HEK293 (cell line): Measurements from ENCODE around the gene TMEM198.

Source experiments
- EGR2 ChIP-seq: fragments of 450-650 bp; formaldehyde crosslinking; IDR thresholded peaks from 2 replicates; pipeline ENCODE4 v1.5.1; 2016; ENCODE audit warnings: low read depth, missing biosample characterization, missing genetic modification characterization
- GLIS2 ChIP-seq: fragments of 450-650 bp; formaldehyde crosslinking; IDR thresholded peaks from 2 replicates; pipeline ENCODE4 v1.5.1; 2016; ENCODE audit warnings: missing biosample characterization, missing genetic modification characterization
- PRDM1 ChIP-seq: fragments of 450-650 bp; formaldehyde crosslinking; IDR thresholded peaks from 2 replicates; pipeline ENCODE4; 2016; ENCODE audit warnings: missing biosample characterization, missing genetic modification characterization
- ZBTB17 ChIP-seq: fragments of 450-650 bp; formaldehyde crosslinking; IDR thresholded peaks from 2 replicates; pipeline ENCODE4 v1.5.1; 2016; ENCODE audit warnings: missing biosample characterization, missing genetic modification characterization
- ZBTB8A ChIP-seq: fragments of 450-650 bp; formaldehyde crosslinking; IDR thresholded peaks from 2 replicates; pipeline ENCODE4 v1.5.1; 2016; ENCODE audit warnings: missing biosample characterization, missing genetic modification characterization
- ZFP3 ChIP-seq: fragments of 450-650 bp; formaldehyde crosslinking; IDR thresholded peaks from 2 replicates; pipeline ENCODE4 v1.5.1; 2016; ENCODE audit warnings: low read depth, missing biosample characterization, missing genetic modification characterization
- ZIC2 ChIP-seq: fragments of 450-650 bp; formaldehyde crosslinking; IDR thresholded peaks from 2 replicates; pipeline ENCODE4 v1.5.1; 2016; ENCODE audit warnings: missing biosample characterization, missing genetic modification characterization
- ZNF140 ChIP-seq: fragments of 450-650 bp; formaldehyde crosslinking; IDR thresholded peaks from 2 replicates; pipeline ENCODE4 v1.5.1; 2016; ENCODE audit warnings: missing biosample characterization, missing genetic modification characterization
- ZNF175 ChIP-seq: fragments of 450-650 bp; formaldehyde crosslinking; IDR thresholded peaks from 2 replicates; pipeline ENCODE4 v1.5.1; 2016; ENCODE audit warnings: missing biosample characterization, missing genetic modification characterization
- ZNF19 ChIP-seq: fragments of 450-650 bp; formaldehyde crosslinking; IDR thresholded peaks from 2 replicates; pipeline ENCODE4; 2016; ENCODE audit warnings: missing biosample characterization, missing genetic modification characterization, low read depth
- ZNF341 ChIP-seq: fragments of 450-650 bp; formaldehyde crosslinking; IDR thresholded peaks from 2 replicates; pipeline ENCODE4; 2016; ENCODE audit warnings: low read depth, missing biosample characterization, missing genetic modification characterization
- ZNF354C ChIP-seq: fragments of 450-650 bp; formaldehyde crosslinking; IDR thresholded peaks from 2 replicates; pipeline ENCODE4 v1.5.1; 2016; ENCODE audit warnings: missing biosample characterization, missing genetic modification characterization, low read depth, borderline replicate concordance
- ZNF366 ChIP-seq: fragments of 450-650 bp; formaldehyde crosslinking; conservative IDR thresholded peaks from 2 replicates; pipeline ENCODE4 v1.5.1; 2016; ENCODE audit warnings: missing biosample characterization, missing genetic modification characterization
- ZNF501 ChIP-seq: fragments of 450-650 bp; formaldehyde crosslinking; IDR thresholded peaks from 2 replicates; pipeline ENCODE4 v1.5.1; 2016; ENCODE audit warnings: missing biosample characterization, missing genetic modification characterization
- ZXDB ChIP-seq: fragments of 450-650 bp; formaldehyde crosslinking; IDR thresholded peaks from 2 replicates; pipeline ENCODE4 v1.5.1; 2016; ENCODE audit warnings: missing biosample characterization, missing genetic modification characterization
- TF ChIP-seq, protein P1 (sequence below): fragments of 450-650 bp; formaldehyde crosslinking; IDR thresholded peaks from 2 replicates; pipeline ENCODE4 v1.5.1; 2016; ENCODE audit warnings: missing biosample characterization, missing genetic modification characterization
- TF ChIP-seq, protein P2 (sequence below): fragments of 450-650 bp; formaldehyde crosslinking; IDR thresholded peaks from 2 replicates; pipeline ENCODE4 v1.5.1; 2016; ENCODE audit warnings: missing biosample characterization, missing genetic modification characterization
- TF ChIP-seq, protein P3 (sequence below): fragments of 450-650 bp; formaldehyde crosslinking; IDR thresholded peaks from 2 replicates; pipeline ENCODE4 v1.5.1; 2016; ENCODE audit warnings: missing biosample characterization, missing genetic modification characterization
- TF ChIP-seq, protein P4 (sequence below): fragments of 450-650 bp; formaldehyde crosslinking; IDR thresholded peaks from 2 replicates; pipeline ENCODE4 v1.5.1; 2016; ENCODE audit warnings: missing biosample characterization, missing genetic modification characterization
- TF ChIP-seq, protein P5 (sequence below): fragments of 450-650 bp; formaldehyde crosslinking; IDR thresholded peaks from 2 replicates; pipeline ENCODE4 v1.5.1; 2016; ENCODE audit warnings: missing biosample characterization, missing genetic modification characterization
- TF ChIP-seq, protein P6 (sequence below): fragments of 450-650 bp; formaldehyde crosslinking; IDR thresholded peaks from 2 replicates; pipeline ENCODE4 v1.5.1; 2016; ENCODE audit warnings: missing biosample characterization, missing genetic modification characterization

The TMEM198 gene

DNA sequence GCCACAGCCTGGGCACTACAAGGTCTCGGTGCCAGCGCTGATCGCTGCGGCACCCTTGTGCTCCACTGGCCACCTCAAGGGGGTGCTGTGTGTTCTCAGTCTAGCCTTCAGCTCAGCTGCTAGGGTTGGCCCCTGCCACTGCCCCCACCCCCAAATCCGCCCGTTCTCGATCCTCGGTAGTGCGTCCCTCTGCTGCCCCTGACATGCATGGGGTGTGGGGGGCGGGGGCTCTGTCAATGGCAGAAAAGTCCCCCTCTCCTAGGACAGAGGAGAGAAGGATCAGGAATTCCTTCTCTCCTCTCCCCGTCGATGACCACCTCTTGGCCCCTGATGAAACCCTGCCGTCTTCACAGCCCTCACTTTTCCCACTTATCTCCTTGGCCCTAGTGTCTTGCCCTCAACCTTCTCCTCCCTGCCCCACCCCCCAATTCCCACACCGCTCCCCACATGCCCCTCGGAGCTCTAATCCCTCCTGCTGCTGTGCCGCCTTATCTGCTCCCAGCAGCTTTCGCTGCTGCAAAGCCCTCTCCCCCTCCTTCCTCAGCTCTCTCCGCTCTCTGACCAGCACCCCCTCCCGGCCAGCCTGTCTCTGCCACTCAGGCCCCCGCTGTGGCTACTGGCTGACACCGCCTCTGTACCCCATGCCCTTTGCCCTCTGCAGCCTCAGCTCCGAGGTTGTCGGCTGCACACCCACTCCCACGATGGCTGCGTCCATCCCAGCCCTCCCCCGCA, 33.9 kb upstream of the TMEM198 start (continued):
- TF ChIP-seq, protein P1, sequence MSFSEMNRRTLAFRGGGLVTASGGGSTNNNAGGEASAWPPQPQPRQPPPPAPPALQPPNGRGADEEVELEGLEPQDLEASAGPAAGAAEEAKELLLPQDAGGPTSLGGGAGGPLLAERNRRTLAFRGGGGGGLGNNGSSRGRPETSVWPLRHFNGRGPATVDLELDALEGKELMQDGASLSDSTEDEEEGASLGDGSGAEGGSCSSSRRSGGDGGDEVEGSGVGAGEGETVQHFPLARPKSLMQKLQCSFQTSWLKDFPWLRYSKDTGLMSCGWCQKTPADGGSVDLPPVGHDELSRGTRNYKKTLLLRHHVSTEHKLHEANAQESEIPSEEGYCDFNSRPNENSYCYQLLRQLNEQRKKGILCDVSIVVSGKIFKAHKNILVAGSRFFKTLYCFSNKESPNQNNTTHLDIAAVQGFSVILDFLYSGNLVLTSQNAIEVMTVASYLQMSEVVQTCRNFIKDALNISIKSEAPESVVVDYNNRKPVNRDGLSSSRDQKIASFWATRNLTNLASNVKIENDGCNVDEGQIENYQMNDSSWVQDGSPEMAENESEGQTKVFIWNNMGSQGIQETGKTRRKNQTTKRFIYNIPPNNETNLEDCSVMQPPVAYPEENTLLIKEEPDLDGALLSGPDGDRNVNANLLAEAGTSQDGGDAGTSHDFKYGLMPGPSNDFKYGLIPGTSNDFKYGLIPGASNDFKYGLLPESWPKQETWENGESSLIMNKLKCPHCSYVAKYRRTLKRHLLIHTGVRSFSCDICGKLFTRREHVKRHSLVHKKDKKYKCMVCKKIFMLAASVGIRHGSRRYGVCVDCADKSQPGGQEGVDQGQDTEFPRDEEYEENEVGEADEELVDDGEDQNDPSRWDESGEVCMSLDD: peak; percentile 78
- TF ChIP-seq, protein P2, sequence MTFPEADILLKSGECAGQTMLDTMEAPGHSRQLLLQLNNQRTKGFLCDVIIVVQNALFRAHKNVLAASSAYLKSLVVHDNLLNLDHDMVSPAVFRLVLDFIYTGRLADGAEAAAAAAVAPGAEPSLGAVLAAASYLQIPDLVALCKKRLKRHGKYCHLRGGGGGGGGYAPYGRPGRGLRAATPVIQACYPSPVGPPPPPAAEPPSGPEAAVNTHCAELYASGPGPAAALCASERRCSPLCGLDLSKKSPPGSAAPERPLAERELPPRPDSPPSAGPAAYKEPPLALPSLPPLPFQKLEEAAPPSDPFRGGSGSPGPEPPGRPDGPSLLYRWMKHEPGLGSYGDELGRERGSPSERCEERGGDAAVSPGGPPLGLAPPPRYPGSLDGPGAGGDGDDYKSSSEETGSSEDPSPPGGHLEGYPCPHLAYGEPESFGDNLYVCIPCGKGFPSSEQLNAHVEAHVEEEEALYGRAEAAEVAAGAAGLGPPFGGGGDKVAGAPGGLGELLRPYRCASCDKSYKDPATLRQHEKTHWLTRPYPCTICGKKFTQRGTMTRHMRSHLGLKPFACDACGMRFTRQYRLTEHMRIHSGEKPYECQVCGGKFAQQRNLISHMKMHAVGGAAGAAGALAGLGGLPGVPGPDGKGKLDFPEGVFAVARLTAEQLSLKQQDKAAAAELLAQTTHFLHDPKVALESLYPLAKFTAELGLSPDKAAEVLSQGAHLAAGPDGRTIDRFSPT: peak; percentile 67; the same call in 1 of the 2 replicates
- TF ChIP-seq, protein P3, sequence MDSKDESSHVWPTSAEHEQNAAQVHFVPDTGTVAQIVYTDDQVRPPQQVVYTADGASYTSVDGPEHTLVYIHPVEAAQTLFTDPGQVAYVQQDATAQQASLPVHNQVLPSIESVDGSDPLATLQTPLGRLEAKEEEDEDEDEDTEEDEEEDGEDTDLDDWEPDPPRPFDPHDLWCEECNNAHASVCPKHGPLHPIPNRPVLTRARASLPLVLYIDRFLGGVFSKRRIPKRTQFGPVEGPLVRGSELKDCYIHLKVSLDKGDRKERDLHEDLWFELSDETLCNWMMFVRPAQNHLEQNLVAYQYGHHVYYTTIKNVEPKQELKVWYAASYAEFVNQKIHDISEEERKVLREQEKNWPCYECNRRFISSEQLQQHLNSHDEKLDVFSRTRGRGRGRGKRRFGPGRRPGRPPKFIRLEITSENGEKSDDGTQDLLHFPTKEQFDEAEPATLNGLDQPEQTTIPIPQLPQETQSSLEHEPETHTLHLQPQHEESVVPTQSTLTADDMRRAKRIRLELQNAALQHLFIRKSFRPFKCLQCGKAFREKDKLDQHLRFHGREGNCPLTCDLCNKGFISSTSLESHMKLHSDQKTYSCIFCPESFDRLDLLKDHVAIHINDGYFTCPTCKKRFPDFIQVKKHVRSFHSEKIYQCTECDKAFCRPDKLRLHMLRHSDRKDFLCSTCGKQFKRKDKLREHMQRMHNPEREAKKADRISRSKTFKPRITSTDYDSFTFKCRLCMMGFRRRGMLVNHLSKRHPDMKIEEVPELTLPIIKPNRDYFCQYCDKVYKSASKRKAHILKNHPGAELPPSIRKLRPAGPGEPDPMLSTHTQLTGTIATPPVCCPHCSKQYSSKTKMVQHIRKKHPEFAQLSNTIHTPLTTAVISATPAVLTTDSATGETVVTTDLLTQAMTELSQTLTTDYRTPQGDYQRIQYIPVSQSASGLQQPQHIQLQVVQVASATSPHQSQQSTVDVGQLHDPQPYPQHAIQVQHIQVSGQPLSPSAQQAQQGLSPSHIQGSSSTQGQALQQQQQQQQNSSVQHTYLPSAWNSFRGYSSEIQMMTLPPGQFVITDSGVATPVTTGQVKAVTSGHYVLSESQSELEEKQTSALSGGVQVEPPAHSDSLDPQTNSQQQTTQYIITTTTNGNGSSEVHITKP (tag by site-specific recombination): 0 out of 2 replicates have a peak, but pooled peaks have one; percentile 10
- TF ChIP-seq ZNF140: no peak
- peak; percentile 93 for TF ChIP-seq ZNF366 (tag by site-specific recombination)
- TF ChIP-seq ZNF175: no peak
- TF ChIP-seq ZIC2 (tag by site-specific recombination): peak; percentile 93
- TF ChIP-seq GLIS2 (tag by site-specific recombination): peak; percentile 72
- TF ChIP-seq ZFP3 (tag by site-specific recombination): 0 out of 2 replicates have a peak, but pooled peaks have one; percentile 20
- peak; percentile 94 for TF ChIP-seq PRDM1 (tag by site-specific recombination)
- no peak for TF ChIP-seq ZNF354C (tag by site-specific recombination)
- peak; percentile 59 for TF ChIP-seq ZXDB (tag by site-specific recombination)
- TF ChIP-seq, protein P4, sequence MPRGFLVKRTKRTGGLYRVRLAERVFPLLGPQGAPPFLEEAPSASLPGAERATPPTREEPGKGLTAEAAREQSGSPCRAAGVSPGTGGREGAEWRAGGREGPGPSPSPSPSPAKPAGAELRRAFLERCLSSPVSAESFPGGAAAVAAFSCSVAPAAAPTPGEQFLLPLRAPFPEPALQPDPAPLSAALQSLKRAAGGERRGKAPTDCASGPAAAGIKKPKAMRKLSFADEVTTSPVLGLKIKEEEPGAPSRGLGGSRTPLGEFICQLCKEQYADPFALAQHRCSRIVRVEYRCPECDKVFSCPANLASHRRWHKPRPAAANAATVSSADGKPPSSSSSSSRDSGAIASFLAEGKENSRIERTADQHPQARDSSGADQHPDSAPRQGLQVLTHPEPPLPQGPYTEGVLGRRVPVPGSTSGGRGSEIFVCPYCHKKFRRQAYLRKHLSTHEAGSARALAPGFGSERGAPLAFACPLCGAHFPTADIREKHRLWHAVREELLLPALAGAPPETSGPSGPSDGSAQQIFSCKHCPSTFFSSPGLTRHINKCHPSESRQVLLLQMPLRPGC (tag by site-specific recombination): no peak
- no peak for TF ChIP-seq ZNF19
- peak; percentile 83 for TF ChIP-seq ZBTB17 (tag by site-specific recombination)
- TF ChIP-seq, protein P5, sequence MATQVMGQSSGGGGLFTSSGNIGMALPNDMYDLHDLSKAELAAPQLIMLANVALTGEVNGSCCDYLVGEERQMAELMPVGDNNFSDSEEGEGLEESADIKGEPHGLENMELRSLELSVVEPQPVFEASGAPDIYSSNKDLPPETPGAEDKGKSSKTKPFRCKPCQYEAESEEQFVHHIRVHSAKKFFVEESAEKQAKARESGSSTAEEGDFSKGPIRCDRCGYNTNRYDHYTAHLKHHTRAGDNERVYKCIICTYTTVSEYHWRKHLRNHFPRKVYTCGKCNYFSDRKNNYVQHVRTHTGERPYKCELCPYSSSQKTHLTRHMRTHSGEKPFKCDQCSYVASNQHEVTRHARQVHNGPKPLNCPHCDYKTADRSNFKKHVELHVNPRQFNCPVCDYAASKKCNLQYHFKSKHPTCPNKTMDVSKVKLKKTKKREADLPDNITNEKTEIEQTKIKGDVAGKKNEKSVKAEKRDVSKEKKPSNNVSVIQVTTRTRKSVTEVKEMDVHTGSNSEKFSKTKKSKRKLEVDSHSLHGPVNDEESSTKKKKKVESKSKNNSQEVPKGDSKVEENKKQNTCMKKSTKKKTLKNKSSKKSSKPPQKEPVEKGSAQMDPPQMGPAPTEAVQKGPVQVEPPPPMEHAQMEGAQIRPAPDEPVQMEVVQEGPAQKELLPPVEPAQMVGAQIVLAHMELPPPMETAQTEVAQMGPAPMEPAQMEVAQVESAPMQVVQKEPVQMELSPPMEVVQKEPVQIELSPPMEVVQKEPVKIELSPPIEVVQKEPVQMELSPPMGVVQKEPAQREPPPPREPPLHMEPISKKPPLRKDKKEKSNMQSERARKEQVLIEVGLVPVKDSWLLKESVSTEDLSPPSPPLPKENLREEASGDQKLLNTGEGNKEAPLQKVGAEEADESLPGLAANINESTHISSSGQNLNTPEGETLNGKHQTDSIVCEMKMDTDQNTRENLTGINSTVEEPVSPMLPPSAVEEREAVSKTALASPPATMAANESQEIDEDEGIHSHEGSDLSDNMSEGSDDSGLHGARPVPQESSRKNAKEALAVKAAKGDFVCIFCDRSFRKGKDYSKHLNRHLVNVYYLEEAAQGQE (tag by site-specific recombination): peak; percentile 18; the same call in 1 of the 2 replicates
- peak; percentile 27; the same call in 1 of the 2 replicates for TF ChIP-seq ZBTB8A (tag by site-specific recombination)
- peak; percentile 84 for TF ChIP-seq ZNF341 (tag by site-specific recombination)
- peak; percentile 36; the same call in 1 of the 2 replicates for TF ChIP-seq EGR2
- TF ChIP-seq, protein P6, sequence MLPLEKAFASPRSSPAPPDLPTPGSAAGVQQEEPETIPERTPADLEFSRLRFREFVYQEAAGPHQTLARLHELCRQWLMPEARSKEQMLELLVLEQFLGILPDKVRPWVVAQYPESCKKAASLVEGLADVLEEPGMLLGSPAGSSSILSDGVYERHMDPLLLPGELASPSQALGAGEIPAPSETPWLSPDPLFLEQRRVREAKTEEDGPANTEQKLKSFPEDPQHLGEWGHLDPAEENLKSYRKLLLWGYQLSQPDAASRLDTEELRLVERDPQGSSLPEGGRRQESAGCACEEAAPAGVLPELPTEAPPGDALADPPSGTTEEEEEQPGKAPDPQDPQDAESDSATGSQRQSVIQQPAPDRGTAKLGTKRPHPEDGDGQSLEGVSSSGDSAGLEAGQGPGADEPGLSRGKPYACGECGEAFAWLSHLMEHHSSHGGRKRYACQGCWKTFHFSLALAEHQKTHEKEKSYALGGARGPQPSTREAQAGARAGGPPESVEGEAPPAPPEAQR (tag by site-specific recombination): 0 out of 2 replicates have a peak, but pooled peaks have one; percentile 46
- peak; percentile 19; the same call in 1 of the 2 replicates for TF ChIP-seq ZNF501 (tag by site-specific recombination)
- TF ChIP-seq, all 188 proteins: peak for 32
